ENCODE results near the gene CXCL3.

DNA sequence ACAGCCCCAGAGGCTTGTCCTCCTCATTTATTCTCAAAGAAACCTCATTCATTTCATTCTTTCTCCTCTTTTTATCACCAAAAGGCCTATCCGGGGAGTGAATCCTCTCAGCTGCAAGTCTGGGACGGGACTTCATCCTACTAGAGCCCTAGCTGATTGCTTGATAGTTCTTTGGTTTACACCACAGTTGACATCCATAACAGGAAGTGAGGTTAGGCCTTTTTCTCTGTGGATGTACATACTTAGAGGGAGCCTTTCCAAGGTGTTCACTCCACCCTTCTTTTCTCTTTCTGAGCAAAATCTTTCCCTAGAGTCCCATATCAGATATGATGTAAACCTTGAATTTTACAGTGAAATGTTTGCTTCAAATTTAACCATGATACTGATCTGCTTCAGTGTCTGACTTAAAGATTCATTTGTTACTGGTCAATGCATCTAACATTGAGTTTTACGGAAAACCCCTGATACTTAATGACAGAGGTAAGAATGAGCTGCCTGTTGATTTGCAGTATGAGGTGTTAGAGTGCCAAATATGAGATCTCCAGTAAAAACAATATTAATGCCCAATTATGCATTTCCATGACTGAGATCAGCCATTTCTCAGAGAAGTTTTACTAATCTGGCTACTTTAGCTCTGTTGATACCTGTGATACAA, 23.2 kb downstream of the CXCL3 start:
- TF ChIP-seq, protein P1, sequence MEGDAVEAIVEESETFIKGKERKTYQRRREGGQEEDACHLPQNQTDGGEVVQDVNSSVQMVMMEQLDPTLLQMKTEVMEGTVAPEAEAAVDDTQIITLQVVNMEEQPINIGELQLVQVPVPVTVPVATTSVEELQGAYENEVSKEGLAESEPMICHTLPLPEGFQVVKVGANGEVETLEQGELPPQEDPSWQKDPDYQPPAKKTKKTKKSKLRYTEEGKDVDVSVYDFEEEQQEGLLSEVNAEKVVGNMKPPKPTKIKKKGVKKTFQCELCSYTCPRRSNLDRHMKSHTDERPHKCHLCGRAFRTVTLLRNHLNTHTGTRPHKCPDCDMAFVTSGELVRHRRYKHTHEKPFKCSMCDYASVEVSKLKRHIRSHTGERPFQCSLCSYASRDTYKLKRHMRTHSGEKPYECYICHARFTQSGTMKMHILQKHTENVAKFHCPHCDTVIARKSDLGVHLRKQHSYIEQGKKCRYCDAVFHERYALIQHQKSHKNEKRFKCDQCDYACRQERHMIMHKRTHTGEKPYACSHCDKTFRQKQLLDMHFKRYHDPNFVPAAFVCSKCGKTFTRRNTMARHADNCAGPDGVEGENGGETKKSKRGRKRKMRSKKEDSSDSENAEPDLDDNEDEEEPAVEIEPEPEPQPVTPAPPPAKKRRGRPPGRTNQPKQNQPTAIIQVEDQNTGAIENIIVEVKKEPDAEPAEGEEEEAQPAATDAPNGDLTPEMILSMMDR (IDR thresholded peaks at IDR 0.05), result no peak
- TF ChIP-seq POLR2A (IDR thresholded peaks at IDR 0.05), result no peak
